Mammary epithelial cell (primary cell): Measurements from ENCODE around the gene TTC9C.

ENCODE experiments used
- EZH2 ChIP-seq: IDR thresholded peaks from 2 replicates; pipeline ENCODE4 v1.6.1; 2012; ENCODE audit warnings: low read length, inconsistent platforms, borderline replicate concordance
- TF ChIP-seq, protein P1 (sequence below), 2 donors: IDR thresholded peaks in 1 of 2; conservative IDR thresholded peaks in 1 of 2; 2 replicates each; pipeline ENCODE4 v1.5.1; 2011 to 2012; ENCODE audit warnings: inconsistent platforms in 2 of 2, low read length in 2 of 2, mild to moderate bottlenecking in 2 of 2, control low read depth in 1 of 2, low read depth in 1 of 2; ENCODE audit not compliant: insufficient read depth in 1 of 2; ENCODE audit errors: extremely low read depth in 1 of 2

GRCh38 chr11:62725646-62726045, 2.6 kb upstream of the TTC9C start:
- TF ChIP-seq, protein P1, sequence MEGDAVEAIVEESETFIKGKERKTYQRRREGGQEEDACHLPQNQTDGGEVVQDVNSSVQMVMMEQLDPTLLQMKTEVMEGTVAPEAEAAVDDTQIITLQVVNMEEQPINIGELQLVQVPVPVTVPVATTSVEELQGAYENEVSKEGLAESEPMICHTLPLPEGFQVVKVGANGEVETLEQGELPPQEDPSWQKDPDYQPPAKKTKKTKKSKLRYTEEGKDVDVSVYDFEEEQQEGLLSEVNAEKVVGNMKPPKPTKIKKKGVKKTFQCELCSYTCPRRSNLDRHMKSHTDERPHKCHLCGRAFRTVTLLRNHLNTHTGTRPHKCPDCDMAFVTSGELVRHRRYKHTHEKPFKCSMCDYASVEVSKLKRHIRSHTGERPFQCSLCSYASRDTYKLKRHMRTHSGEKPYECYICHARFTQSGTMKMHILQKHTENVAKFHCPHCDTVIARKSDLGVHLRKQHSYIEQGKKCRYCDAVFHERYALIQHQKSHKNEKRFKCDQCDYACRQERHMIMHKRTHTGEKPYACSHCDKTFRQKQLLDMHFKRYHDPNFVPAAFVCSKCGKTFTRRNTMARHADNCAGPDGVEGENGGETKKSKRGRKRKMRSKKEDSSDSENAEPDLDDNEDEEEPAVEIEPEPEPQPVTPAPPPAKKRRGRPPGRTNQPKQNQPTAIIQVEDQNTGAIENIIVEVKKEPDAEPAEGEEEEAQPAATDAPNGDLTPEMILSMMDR (conservative IDR thresholded peaks at IDR 0.05 in 1 of 2, IDR thresholded peaks at IDR 0.05 in 1 of 2; ENCODE audit: extremely low read depth in 1 of 2, insufficient read depth in 1 of 2, low read depth in 1 of 2, low read length in 2 of 2): no peak
- TF ChIP-seq EZH2: no peak
